ENCODE data around the gene ATP8A2. TPM values are rescaled to one million over a fixed set of nuclear protein-coding genes. Genes with fewer than 3 reads are reported as not detected.

The ATP8A2 gene
- total and polyA plus RNA-seq, 9 of the 15 experiments (the other 6 are each of a cell fraction or from before 2014, with no cell fraction given): under 0.01 to 0.33 (median 0.06) TPM; not detected in 4

DNA sequence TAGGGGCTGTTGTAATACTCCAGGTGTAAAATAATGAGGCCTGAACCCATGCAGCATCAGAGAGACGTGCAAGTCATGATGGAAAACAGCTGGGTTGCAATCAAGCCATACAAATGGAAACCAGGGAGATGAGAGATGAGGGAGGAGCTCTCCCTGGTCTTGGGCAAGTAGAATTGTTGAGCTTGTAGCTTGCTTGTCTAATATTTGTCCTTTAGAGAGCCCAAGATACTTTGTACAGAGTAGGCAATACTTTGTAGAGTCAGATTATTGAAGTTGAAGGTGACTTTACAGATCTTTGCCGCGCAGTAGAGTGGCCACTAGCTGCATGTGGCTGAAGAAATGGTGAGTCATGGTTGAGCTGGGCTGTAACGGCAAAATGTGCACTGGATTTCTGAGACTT, 8.3 kb downstream of the ATP8A2 start (continued):
- TF ChIP-seq, protein P1, sequence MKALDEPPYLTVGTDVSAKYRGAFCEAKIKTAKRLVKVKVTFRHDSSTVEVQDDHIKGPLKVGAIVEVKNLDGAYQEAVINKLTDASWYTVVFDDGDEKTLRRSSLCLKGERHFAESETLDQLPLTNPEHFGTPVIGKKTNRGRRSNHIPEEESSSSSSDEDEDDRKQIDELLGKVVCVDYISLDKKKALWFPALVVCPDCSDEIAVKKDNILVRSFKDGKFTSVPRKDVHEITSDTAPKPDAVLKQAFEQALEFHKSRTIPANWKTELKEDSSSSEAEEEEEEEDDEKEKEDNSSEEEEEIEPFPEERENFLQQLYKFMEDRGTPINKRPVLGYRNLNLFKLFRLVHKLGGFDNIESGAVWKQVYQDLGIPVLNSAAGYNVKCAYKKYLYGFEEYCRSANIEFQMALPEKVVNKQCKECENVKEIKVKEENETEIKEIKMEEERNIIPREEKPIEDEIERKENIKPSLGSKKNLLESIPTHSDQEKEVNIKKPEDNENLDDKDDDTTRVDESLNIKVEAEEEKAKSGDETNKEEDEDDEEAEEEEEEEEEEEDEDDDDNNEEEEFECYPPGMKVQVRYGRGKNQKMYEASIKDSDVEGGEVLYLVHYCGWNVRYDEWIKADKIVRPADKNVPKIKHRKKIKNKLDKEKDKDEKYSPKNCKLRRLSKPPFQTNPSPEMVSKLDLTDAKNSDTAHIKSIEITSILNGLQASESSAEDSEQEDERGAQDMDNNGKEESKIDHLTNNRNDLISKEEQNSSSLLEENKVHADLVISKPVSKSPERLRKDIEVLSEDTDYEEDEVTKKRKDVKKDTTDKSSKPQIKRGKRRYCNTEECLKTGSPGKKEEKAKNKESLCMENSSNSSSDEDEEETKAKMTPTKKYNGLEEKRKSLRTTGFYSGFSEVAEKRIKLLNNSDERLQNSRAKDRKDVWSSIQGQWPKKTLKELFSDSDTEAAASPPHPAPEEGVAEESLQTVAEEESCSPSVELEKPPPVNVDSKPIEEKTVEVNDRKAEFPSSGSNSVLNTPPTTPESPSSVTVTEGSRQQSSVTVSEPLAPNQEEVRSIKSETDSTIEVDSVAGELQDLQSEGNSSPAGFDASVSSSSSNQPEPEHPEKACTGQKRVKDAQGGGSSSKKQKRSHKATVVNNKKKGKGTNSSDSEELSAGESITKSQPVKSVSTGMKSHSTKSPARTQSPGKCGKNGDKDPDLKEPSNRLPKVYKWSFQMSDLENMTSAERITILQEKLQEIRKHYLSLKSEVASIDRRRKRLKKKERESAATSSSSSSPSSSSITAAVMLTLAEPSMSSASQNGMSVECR (CRISPR knock-in tag; IDR thresholded peaks at IDR 0.05): no peak
- TF ChIP-seq ZNF655 (CRISPR knock-in tag; IDR thresholded peaks at IDR 0.05): no peak
- no peak for TF ChIP-seq EZH2 (IDR thresholded peaks at IDR 0.05; ENCODE audit: borderline replicate concordance, low read depth, low read length)
- no peak for TF ChIP-seq TOE1 (IDR thresholded peaks at IDR 0.05; ENCODE audit: borderline replicate concordance)
- no peak for TF ChIP-seq TOE1 (CRISPR knock-in tag; IDR thresholded peaks at IDR 0.05; ENCODE audit: borderline replicate concordance, low read depth)
- TF ChIP-seq SRSF1 (IDR thresholded peaks at IDR 0.05; ENCODE audit: low read depth, low read length): no peak
- peak; percentile 27 for TF ChIP-seq NUFIP1 (IDR thresholded peaks at IDR 0.05; ENCODE audit: partially characterized antibody)
- TF ChIP-seq ETS1 (conservative IDR thresholded peaks at IDR 0.05; ENCODE audit: control insufficient read depth, low read depth, low read length): no peak
- TF ChIP-seq, protein P2, sequence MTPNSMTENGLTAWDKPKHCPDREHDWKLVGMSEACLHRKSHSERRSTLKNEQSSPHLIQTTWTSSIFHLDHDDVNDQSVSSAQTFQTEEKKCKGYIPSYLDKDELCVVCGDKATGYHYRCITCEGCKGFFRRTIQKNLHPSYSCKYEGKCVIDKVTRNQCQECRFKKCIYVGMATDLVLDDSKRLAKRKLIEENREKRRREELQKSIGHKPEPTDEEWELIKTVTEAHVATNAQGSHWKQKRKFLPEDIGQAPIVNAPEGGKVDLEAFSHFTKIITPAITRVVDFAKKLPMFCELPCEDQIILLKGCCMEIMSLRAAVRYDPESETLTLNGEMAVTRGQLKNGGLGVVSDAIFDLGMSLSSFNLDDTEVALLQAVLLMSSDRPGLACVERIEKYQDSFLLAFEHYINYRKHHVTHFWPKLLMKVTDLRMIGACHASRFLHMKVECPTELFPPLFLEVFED (CRISPR knock-in tag; conservative IDR thresholded peaks at IDR 0.05): no peak
- TF ChIP-seq GABPA (tag; conservative IDR thresholded peaks at IDR 0.05; ENCODE audit: low read depth): no peak
- no peak for TF ChIP-seq ETV1 (tag; conservative IDR thresholded peaks at IDR 0.05; ENCODE audit: low read depth)
- TF ChIP-seq PCBP1 (IDR thresholded peaks at IDR 0.05; ENCODE audit: low read depth, low read length, poor library complexity, severe bottlenecking): no peak
- TF ChIP-seq RAD21 (CRISPR knock-in tag; conservative IDR thresholded peaks at IDR 0.05 in 1 of 2, IDR thresholded peaks at IDR 0.05 in 1 of 2): peak in 1 of 2 experiments; percentile 5; a peak in 1 of 4 replicates
- TF ChIP-seq HMBOX1 (IDR thresholded peaks at IDR 0.05): no peak
- no peak for TF ChIP-seq CHD4 (IDR thresholded peaks at IDR 0.05; ENCODE audit: insufficient read depth, insufficient replicate concordance, low read depth, low read length, poor library complexity, severe bottlenecking)
- TF ChIP-seq NBN (IDR thresholded peaks at IDR 0.05; ENCODE audit: low read depth): 0 out of 2 replicates have a peak, but pooled peaks have one; percentile 23

Measured in K562 (cell line).